Natural killer cell (primary cell): Measurements from ENCODE around the gene SPPL2C. TPM values are rescaled to one million over a fixed set of nuclear protein-coding genes. Genes with fewer than 3 reads are reported as not detected.

Source experiments
- ATAC-seq, 3 donors: fragments of 150-1000 bp in 2 of 3; fragments of 200-7000 bp in 1 of 3; cut with Tn5 transposase; 1 replicate in 1 of 3; 2 replicates in 2 of 3; pipeline ENCODE4 v1.10.0; 2021; ENCODE audit warnings: mild to moderate bottlenecking in 2 of 3, moderate library complexity in 2 of 3
- DNase-seq, 2 donors: peaks; one replicate each; pipeline versions ENCODE4 v3.0.0 to v3.0.0-alpha.2; 2013 to 2021; ENCODE audit warnings: mixed read lengths in 1 of 2
- H3K27ac ChIP-seq: one replicate; pipeline ENCODE4 v1.5.1; 2013; ENCODE audit warnings: mild to moderate bottlenecking, low read length
- H3K27me3 ChIP-seq: one replicate; pipeline ENCODE4 v1.6.1; 2013; ENCODE audit warnings: low read length; ENCODE audit not compliant: control insufficient read depth, insufficient read depth
- H3K36me3 ChIP-seq: one replicate; pipeline ENCODE4 v1.6.1; 2013; ENCODE audit warnings: low read length; ENCODE audit not compliant: control insufficient read depth, insufficient read depth
- H3K4me1 ChIP-seq: one replicate; pipeline ENCODE4 v1.6.1; 2013; ENCODE audit warnings: low read length; ENCODE audit not compliant: control insufficient read depth, insufficient read depth
- H3K4me3 ChIP-seq: one replicate; pipeline ENCODE4 v1.5.1; 2013; ENCODE audit warnings: low read length
- H3K9me3 ChIP-seq: one replicate; pipeline ENCODE4 v1.6.1; 2013; ENCODE audit warnings: low read length; ENCODE audit not compliant: control insufficient read depth, insufficient read depth
- H3K27ac Mint-ChIP-seq, 2 donors: one replicate each; pipeline ENCODE4 v1.8.0; 2022; ENCODE audit warnings: mild to moderate bottlenecking in 2 of 2, mixed read lengths in 2 of 2, moderate library complexity in 1 of 2
- H3K27me3 Mint-ChIP-seq, 2 donors: one replicate each; pipeline ENCODE4 v1.8.0; 2022; ENCODE audit warnings: low read depth in 2 of 2, mixed read lengths in 2 of 2
- H3K36me3 Mint-ChIP-seq: one replicate; pipeline ENCODE4 v1.8.0; 2022; ENCODE audit warnings: mixed read lengths
- H3K4me1 Mint-ChIP-seq, 2 donors: one replicate each; pipeline ENCODE4 v1.8.0; 2022; ENCODE audit warnings: mixed read lengths in 2 of 2
- H3K4me3 Mint-ChIP-seq: one replicate; pipeline ENCODE4 v1.8.0; 2022; ENCODE audit warnings: mild to moderate bottlenecking, moderate library complexity, mixed read lengths
- H3K9me3 Mint-ChIP-seq, 2 donors: one replicate each; pipeline ENCODE4 v1.8.0; 2022; ENCODE audit warnings: mixed read lengths in 2 of 2
- WGBS: methylation state at CpG from one replicate; pipeline ENCODE4 v1.1.7; 2013; ENCODE audit warnings: missing lambda C conversion rate; ENCODE audit not compliant: insufficient coverage; 5-methylcytosine and 5-hydroxymethylcytosine counted together
- intact Hi-C: fragments of 100-400 bp; cut with micrococcal nuclease; formaldehyde crosslinking; loops from one replicate; pipeline ENCODE4 v1.14.2; 2022
- total RNA-seq, 4 donors: library from RNA; stranded (reverse); fragments of 120-200 nt in 1 of 4; gene quantifications; one replicate each; pipeline versions ENCODE4 v1.2.3 to v1.2.4, GENCODE V29; 2013 to 2022
- TF ChIP-seq, protein P1 (sequence below): fragments of 200-600 bp; IDR thresholded peaks from one replicate; pipeline ENCODE4 v1.8.0; 2022; ENCODE audit warnings: antibody characterized with exemption

The SPPL2C gene
- total RNA-seq, 3 donors from 2014 or later (not counting 1 experiment from before 2014, with no cell fraction given) = not detected

DNA sequence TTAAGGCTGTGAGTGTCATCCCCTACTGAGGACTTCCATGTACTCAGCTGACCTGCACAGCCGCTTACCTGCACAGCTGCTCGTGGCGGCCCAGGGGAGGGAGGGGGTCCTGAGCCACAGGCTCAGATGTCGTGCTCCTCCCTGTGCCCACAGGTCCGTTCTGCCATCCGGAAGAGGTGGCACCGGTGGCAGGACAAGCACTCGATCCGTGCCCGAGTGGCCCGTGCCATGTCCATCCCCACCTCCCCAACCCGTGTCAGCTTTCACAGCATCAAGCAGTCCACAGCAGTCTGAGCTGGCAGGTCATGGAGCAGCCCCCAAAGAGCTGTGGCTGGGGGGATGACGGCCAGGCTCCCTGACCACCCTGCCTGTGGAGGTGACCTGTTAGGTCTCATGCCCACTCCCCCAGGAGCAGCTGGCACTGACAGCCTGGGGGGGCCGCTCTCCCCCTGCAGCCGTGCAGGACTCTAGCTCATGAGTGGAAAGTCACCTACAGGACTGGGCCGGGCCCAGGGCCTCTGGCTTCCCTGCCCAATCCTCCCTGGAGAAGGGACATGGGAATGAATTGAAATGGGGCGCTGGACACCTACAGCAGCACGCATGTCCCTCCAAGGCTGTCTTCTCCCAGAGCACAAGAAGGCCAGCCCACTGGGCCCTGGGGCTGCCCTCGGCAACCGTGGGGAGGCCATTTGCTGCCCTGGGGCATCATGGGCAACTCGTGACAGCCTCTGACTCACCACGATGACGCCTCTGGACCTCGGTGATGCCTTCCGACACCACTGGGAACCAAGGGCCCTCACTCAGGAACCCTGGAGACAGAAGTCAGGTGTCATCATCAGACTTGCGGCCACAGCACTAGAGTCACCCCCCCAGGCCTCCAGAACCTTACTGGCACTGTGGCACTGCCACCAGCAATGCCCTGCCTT is 9.9 kb upstream of the SPPL2C start:
- DNase-seq (no peak), ATAC-seq (no peak)
- peaks cover 0 to 6% of the 10 kb centered on the region in 2 donors for H3K27me3 Mint-ChIP-seq
- TF ChIP-seq, protein P1, sequence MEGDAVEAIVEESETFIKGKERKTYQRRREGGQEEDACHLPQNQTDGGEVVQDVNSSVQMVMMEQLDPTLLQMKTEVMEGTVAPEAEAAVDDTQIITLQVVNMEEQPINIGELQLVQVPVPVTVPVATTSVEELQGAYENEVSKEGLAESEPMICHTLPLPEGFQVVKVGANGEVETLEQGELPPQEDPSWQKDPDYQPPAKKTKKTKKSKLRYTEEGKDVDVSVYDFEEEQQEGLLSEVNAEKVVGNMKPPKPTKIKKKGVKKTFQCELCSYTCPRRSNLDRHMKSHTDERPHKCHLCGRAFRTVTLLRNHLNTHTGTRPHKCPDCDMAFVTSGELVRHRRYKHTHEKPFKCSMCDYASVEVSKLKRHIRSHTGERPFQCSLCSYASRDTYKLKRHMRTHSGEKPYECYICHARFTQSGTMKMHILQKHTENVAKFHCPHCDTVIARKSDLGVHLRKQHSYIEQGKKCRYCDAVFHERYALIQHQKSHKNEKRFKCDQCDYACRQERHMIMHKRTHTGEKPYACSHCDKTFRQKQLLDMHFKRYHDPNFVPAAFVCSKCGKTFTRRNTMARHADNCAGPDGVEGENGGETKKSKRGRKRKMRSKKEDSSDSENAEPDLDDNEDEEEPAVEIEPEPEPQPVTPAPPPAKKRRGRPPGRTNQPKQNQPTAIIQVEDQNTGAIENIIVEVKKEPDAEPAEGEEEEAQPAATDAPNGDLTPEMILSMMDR = no peak
- H3K9me3 Mint-ChIP-seq = no peaks in the 10 kb centered on the region
- Histone ChIP-seq H3K4me1 (no peaks in the 10 kb centered on the region), H3K36me3 (no peaks in the 10 kb centered on the region), H3K27me3 (no peaks in the 10 kb centered on the region), H3K9me3 (no peaks in the 10 kb centered on the region), H3K27ac (no peak overlapping the region), H3K4me3 (no peak overlapping the region)
- H3K36me3 Mint-ChIP-seq = no peaks in the 10 kb centered on the region
- no peak overlapping the region for H3K27ac Mint-ChIP-seq
- no peaks in the 10 kb centered on the region for H3K4me1 Mint-ChIP-seq
- no peak overlapping the region for H3K4me3 Mint-ChIP-seq
- intact Hi-C loops = no loop called here
- WGBS = 90% methylated on average over 26 of the region's 26 CpGs

DNA sequence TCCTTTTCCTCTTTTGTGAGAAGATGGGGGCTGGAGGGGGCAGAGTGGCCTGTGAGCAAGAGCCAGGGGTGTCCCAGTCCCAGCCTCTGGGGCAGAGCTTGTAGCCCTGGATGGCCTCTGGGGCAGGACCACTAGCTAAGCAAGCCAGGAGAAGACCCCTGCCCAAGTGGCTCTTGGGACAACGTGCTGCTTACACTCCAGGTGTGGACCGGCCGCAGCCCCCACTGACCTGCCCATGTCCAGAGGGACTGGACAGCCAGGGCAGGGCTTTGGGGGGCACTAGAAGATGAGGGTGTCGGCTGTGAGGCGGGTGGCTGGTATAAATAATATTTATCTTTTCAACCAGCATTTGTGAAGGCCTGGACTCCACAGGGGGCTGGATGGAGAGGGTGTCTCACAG is 9.2 kb upstream of the SPPL2C start:
- Histone ChIP-seq H3K9me3 (no peaks in the 10 kb centered on the region), H3K4me3 (no peak overlapping the region), H3K27me3 (no peaks in the 10 kb centered on the region), H3K4me1 (no peaks in the 10 kb centered on the region), H3K27ac (no peak overlapping the region), H3K36me3 (no peaks in the 10 kb centered on the region)
- no peak overlapping the region for H3K4me3 Mint-ChIP-seq
- WGBS = 92% methylated on average over 5 of the region's 5 CpGs
- no peaks in the 10 kb centered on the region for H3K36me3 Mint-ChIP-seq
- H3K9me3 Mint-ChIP-seq = no peaks in the 10 kb centered on the region
- no peak for ATAC-seq
- TF ChIP-seq, protein P1 = no peak
- no peaks in the 10 kb centered on the region for H3K4me1 Mint-ChIP-seq
- H3K27me3 Mint-ChIP-seq = peaks cover 0 to 6% of the 10 kb centered on the region in 2 donors
- intact Hi-C loops = no loop called here
- DNase-seq = no peak
- no peak overlapping the region for H3K27ac Mint-ChIP-seq

DNA sequence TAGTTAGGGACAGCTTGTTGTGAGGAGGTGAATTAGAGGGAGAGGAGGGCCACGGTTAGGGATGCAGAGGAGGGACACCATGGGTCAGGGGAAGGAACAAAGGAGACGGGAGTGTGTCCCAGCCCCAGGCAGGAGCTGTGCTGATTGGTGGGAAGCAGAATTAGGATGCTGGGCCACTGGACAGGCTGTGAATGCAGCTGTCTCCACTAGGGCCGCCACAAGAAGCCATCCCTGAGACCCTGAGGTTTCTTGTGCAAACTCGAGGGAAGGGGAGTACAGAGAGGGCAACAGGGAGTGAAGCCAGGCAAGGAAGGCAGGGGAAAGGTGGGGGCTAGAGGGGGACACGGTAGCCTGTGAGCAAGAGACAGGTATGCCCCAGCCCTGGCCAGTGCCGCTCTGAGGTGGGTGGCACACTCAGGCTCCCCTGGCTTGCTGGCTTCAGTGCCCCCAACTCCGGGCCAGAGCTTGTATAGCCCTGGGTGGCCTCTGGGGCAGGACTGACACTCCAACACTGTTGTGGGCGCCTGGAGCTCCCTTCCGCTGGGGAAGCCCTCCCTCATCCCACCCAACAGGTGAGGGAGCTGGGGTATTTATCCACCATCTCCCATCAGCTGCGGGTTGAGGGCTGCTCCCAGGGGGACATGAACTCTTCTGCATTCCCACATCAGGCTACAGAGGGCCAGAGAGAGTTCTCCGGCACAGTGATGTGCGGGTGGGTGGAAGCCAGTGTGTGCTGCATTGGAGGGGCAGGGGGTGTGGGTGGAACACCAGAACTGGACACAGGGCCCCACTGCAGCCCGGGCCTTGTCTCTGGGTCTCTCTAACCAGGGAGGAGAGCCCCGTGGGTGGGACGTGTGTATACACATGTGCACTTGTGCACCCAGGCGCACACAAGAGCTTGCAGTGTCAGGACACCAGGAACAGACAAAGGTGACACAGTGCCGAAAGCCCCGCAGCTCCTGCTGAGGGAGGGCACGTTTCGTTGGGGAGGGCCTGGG is 8.3 kb upstream of the SPPL2C start:
- ATAC-seq (no peak), DNase-seq (no peak)

More for the DNA sequence above, 8.3 kb upstream of the SPPL2C start:
- Mint-ChIP-seq H3K27me3 (peaks cover 0 to 9% of the 10 kb centered on the region in 2 donors), H3K27ac (no peak overlapping the region), H3K4me3 (no peak overlapping the region), H3K9me3 (no peaks in the 10 kb centered on the region), H3K36me3 (no peaks in the 10 kb centered on the region), H3K4me1 (no peaks in the 10 kb centered on the region)
- Histone ChIP-seq H3K4me1 (no peaks in the 10 kb centered on the region), H3K27ac (no peak overlapping the region), H3K27me3 (no peaks in the 10 kb centered on the region), H3K9me3 (no peaks in the 10 kb centered on the region), H3K4me3 (no peak overlapping the region), H3K36me3 (no peaks in the 10 kb centered on the region)
- intact Hi-C loops = no loop called here
- TF ChIP-seq, protein P1 = no peak
- WGBS = 81% methylated on average over 20 of the region's 20 CpGs
